NK-92 treated with Interleukin-12 subunit alpha and Interleukin-12 subunit beta, amount 100 ng/mL, for 24 hours (cell line): ENCODE measurements around the gene PCSK6.

Experiments used
- DNase-seq: peaks from one replicate; lab custom pipeline; 2025; lab: John Stamatoyannopoulos, UW

Gene PCSK6

DNA sequence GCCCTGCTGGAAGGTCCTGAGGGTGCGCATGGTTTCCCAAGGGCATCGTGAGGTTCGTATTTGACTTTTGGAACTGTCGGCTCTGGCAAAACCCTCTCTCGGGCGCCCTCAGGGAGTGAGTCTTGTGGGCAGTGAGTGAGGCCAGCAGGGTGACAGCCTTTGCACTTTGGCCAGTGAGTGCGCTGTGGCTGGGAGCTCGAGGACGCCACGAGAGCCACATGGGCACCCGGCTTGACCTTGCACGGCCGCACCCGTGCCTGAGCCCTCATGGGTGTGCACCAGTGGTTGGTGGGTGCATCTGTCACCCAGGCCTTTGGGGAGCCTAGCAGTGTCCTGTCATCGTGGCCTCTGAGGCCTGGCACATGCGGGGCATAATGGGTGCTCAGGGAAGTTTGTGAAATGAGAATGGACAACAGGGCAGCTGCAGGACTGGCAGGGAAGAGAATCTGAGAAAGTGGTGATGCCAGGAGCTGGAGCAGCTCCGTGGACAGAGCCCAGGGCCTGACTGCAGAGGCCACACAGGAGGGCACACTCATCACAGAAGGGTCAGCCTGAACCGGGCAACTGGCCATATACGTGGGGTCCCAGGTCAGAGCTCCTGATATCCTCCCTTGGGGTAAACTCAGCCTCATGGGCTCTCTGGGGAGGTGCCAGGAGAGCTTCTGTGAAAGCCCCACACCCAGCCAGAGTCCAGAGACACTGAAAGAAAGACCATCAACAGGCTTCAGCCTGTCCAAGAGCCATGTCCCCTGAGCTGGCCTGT is 164.1 kb downstream of the PCSK6 start:
- DNase-seq: no peak

GRCh38 chr15:101324524-101325177 is 164.9 kb downstream of the PCSK6 start:
- DNase-seq: no peak

DNA sequence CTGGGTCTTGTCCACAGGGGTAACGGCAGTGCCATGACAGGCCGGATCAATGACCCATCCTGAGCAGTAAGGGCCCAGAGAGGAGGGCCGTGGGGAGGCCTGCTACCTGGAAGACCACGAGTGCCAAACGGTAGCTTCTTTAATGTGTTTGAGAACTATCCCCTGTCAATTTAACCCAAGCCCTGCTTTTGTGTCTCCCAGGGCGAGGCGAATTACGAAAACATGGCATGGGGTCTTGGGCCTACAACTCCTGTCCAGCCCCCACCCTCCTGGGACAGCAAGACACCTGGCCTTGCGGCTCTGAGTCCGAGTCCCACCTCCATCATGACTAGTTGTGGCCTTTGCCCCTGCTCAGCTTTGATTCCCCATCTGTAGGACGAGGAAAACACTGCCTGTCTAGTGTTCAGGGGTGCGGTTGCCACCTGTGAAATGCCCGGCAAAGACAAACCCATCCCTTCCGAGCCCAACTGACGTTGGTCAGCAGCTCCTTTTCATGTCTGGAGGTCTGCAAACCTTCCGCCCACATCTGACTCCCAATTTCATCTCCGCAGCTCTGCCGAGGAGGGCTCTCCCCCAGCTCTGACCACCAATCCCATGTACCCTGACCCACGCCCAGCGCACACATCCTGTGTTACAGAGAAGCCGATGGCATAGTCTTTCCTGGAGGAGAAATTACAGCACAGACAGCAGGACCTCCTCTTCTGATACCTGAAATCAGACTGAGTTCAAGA is 165.5 kb downstream of the PCSK6 start:
- no peak for DNase-seq

GRCh38 chr15:101322854-101323477 is 166.5 kb downstream of the PCSK6 start:
- no peak for DNase-seq

DNA sequence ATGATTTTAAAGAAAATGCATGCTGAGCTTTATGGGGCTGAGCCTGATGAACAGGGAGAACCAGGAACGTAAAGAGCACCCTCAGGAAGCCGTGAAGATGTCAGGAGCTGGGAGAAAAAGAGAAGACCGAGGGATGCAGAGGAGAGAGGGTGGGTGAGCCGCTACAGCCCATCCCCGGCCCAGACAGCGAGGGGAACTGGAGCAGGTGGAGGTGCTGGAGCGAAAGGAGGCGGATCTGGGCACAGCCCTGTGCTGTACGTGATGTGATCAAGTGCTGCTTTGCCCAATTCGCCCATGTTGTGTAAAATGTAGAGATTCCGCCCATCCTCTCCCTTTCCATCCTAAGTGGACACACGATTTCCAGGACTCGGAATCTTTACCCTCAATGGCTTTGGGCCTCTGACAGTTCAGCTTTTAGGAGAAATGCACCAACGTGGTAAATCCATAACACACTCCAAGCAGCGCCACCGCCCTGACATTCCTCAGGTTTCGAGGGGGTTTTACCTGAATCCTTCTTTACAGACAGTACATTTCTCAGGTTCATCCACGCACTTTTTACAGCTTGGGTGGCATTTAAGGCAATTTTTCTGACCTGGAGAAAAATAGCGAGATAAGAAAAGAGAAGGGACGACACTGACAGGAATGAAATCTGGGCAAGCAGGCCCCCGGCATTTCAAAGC is 167.4 kb downstream of the PCSK6 start:
- no peak for DNase-seq

DNA sequence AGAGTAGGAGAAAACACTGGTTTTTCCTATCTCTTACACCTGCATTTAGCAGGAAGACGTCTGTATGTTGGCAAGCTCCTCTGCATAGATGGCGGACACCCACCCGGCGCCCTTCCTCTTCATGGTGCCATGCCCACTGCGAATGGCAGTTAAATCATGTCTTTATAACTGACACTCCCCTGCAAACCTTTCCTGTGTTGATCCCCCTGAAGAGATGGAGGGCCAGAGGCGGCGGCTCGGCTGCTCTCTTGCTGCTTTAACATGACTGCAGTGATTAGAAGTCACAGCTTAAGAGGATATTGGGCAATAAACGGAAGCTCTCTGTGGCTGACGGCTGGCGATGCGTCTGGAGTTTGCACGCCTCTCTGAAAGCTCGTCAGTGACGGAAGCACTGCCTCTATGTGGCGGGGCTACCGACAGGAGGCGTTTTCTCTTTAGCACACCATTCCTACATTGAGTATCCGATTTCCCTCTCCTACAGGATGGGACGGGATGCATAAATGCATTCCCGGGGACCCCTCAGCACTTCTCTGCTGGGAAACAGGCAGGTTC is 168.9 kb downstream of the PCSK6 start:
- no peak for DNase-seq

DNA sequence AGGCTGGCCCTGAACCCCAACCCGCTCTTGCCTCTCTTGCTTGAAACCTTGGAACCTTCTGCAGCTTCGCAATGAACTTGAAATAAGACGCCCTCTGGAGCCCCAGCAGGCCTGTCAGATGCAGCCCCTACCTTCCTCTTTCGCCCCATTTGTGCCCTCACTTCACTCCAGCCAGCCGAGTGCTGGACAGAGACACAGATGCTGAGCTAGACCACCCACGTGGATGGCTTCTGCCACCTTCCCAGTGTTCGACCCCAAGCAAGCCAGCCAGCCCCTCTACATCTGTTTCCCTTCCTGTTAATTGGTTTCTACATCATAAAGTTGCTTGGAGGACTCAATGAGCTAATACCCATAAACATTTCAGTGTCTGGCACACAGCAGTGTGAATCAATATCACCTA is 170.7 kb downstream of the PCSK6 start:
- DNase-seq: no peak

GRCh38 chr15:101318147-101318819 is 171.2 kb downstream of the PCSK6 start:
- DNase-seq: no peak

DNA sequence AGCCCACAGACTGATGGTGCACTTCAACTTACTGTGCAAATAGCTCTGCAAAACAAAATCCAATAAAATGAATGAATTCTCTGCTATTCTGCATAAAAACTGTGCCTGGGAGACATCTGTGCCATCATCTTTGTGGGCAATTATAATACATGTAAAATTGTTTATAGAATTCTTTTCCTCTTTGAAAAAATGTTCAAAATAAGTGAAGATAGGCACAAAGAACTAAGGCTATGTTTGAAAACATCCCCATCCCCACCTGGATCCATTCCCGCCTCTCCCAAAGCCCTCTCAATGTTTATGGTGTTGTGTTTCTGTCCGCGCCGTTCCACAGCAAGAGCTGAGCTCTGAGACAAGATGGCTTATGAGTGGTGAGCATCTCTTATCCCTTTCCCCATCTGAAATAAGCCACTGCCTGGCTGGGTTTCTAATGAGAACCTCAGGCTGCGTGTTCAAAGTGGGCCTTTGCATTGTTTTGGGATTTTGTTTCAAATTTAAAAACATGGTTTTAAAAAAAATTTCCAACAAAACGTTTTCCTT is 172.1 kb downstream of the PCSK6 start:
- no peak for DNase-seq

- DNase-seq: no peak
These were observed 173.0 kb downstream of the PCSK6 start for GRCh38 chr15:101316529-101316928.

GRCh38 chr15:101315736-101316135 is 173.8 kb downstream of the PCSK6 start:
- DNase-seq: no peak

DNA sequence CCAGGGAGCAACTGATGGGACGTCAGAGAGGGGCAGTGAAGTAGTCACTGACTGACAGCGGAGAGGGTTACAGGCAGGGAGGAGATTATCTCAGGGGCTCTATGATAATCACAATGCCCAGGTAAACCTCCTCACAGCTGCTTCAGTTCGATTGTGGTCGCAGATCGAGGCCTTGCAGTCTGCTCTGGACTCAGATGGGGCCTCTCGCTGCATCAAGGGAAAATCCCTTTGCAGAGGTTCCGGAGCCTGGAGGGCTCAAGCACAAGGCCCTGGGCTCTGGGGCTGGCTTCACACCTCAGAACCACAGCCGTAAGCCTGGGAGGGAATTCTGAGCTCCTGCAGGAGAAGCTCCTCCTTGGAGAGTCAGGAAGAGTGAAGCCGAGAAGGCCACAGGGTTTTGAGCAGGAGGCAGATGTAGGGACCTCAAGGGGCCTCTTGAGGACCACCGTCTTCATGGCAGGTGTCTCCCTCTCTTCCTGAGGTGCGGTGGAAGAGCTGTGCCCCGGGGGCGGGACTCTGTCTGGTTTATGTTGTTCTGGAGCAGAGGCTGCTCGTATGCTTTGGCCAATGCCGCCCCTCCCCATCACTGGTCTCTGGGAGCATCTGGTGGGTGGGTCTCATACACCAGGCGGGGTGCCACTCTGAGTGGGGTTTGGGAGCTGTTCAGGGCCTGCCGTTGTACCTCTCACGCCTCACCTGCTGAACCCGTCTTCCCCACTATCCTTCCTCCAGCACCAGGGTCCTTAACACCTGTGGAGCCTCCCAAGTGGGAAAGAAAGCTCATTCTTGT is 175.0 kb downstream of the PCSK6 start:
- DNase-seq: no peak

DNA sequence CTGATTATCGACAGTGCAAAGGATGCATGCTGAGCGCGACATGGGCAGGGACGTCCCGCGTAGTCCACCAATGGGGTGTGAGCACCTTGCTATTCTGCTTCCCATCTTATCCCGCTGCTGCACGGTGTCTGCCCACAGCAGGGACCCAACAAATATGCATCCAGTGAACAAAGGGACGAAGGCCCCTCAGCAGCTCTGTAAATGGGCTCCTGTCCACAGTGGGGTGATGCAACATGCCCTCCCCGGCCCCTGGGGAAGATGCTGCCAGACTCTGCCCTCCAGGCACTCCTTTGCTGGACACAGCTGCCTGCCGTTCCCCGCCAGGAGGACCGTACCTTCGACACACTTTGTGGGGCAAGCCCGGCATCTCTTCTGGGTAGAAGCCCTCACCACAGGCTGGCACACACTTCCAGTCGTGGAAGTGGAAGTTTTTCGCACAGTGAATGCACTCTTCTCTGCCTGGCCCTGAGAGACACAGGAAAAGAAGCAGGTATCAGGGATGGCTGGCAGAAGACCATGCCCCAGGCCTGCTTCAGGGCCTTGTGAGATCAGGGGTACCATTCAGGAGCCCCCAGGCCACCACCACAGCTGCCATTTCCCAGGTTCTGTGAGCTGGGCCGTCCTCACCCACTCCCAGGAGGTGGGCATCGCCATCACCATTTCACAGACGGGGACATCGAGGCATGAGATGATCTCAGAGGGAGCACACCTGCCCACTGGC is 176.3 kb downstream of the PCSK6 start:
- no peak for DNase-seq

DNA sequence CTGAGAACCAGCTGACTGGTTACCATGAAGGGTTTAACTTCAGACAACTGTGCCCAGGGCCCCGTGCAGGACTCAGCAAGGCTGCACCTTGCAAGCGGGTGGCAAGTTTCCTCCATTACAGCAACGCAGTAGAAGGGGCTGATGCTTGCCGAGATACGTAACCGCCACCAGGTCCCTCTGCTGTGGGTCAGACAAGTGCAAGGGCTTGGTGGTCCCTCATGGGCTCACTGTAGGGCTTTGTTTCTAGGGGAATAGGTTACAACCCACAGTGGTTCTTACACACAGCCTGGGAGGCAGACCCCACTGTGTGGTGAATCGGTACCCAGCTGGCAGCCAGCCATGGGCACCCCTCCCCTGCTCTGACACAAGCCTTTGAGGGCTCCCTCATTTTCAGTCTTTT is 179.0 kb downstream of the PCSK6 start:
- no peak for DNase-seq

GRCh38 chr15:101310161-101310480 is 179.4 kb downstream of the PCSK6 start:
- DNase-seq: no peak

GRCh38 chr15:101309436-101310160 is 179.9 kb downstream of the PCSK6 start:
- no peak for DNase-seq

DNA sequence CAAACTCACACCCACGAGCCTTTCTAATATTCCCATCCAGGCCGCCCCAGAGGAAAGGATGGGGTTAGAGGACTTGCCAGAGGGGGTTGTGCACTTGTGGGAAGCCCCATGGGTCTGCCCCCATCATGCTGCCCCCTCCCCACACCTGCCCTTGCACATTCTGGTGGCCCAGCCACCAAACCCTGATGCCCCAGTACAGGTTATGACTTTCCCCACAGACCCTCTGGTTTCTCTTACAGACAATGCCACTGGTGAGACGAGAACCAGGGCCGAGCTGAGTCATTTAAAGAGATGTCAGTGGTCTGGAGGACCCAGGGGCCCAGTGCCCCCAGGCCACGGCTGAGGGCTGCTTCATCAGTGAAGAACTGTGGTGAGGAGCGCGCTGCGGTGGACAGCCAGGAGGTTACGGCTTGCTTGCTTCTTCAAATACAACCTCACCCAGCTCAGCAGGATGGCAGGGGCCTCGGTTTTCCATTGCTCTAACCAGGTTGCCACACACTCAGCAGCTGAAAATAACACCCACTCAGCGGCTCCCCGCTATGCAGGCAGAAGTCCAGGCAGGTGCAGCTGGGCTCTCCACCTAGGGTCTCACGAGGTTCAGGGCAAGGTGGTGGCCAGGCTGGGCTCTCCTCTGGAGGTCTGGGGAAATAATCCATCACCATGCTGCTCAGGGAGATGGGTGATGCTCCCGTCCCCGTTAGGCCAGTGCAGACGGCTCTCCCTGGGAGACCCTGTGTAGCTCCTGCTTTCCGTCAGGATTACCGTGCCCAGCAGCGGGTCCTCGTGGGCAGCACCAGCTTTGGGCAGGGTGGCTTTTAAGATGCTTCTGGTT is 180.7 kb downstream of the PCSK6 start:
- no peak for DNase-seq
